WTC11 (cell line): ENCODE data around the gene TNIP3. TPM values are rescaled to one million over a fixed set of nuclear protein-coding genes. Genes with fewer than 3 reads are reported as not detected.

ENCODE experiments used
- ATAC-seq: fragments of 200-7000 bp; cut with Tn5 transposase; 2 replicates; pipeline ENCODE4 v1.10.0; 2021; ENCODE audit warnings: mild to moderate bottlenecking, moderate library complexity
- CTCF ChIA-PET: fragments of 300-600 bp; sonication (Branson Sonifier 250); formaldehyde crosslinking; loops from one replicate; lab custom pipeline; 2021; ENCODE audit warnings: antibody characterized with exemption; lab: Charles Lee
- POLR2A ChIA-PET: fragments of 350-600 bp; sonication (Branson Sonifier 250); formaldehyde crosslinking; loops from one replicate; lab custom pipeline; 2021; ENCODE audit warnings: antibody characterized with exemption; lab: Charles Lee
- DNase-seq: peaks from one replicate; pipeline ENCODE4 v3.0.0; 2021; ENCODE audit warnings: low spot score
- H3K27ac Mint-ChIP-seq: 2 replicates; pipeline ENCODE4 v1.8.0; 2021; ENCODE audit warnings: mixed read lengths
- H3K27me3 Mint-ChIP-seq: 2 replicates; pipeline ENCODE4 v1.8.0; 2021; ENCODE audit warnings: low read depth, mild to moderate bottlenecking, moderate library complexity, mixed read lengths
- H3K36me3 Mint-ChIP-seq: 2 replicates; pipeline ENCODE4 v1.8.0; 2021; ENCODE audit warnings: mixed read lengths
- H3K4me1 Mint-ChIP-seq: 2 replicates; pipeline ENCODE4 v1.8.0; 2022; ENCODE audit warnings: mixed read lengths
- H3K4me3 Mint-ChIP-seq: 2 replicates; pipeline ENCODE4 v1.8.0; 2021; ENCODE audit warnings: mild to moderate bottlenecking, moderate library complexity, mixed read lengths
- H3K9me3 Mint-ChIP-seq: 2 replicates; pipeline ENCODE4 v1.8.0; 2021; ENCODE audit warnings: mixed read lengths
- EMX1 ChIP-seq: fragments of 250-450 bp; sonication (Bioruptor Pico); IDR thresholded peaks from 2 replicates; pipeline ENCODE4 v1.8.0; 2021; ENCODE audit warnings: mild to moderate bottlenecking
- FOXJ3 ChIP-seq: sonication (generic); formaldehyde crosslinking; IDR thresholded peaks from 2 replicates; pipeline ENCODE4 v1.9.0; 2021; ENCODE audit warnings: missing genetic modification reagents, mild to moderate bottlenecking, borderline replicate concordance
- FOXK1 ChIP-seq: sonication (generic); formaldehyde crosslinking; IDR thresholded peaks from 2 replicates; pipeline ENCODE4 v1.8.0; 2022; ENCODE audit warnings: mild to moderate bottlenecking, moderate library complexity, missing genetic modification reagents
- FOXP1 ChIP-seq: sonication (generic); formaldehyde crosslinking; IDR thresholded peaks from 2 replicates; pipeline ENCODE4 v1.8.0; 2022; ENCODE audit warnings: missing genetic modification reagents, mild to moderate bottlenecking, moderate library complexity, borderline replicate concordance
- GABPB1 ChIP-seq: sonication (generic); formaldehyde crosslinking; IDR thresholded peaks from 2 replicates; pipeline ENCODE4 v1.8.1; 2023; ENCODE audit warnings: mild to moderate bottlenecking, missing genetic modification reagents
- GRHL2 ChIP-seq: fragments of 250-450 bp; sonication (Bioruptor Pico); IDR thresholded peaks from 2 replicates; pipeline ENCODE4 v1.8.0; 2022; ENCODE audit warnings: mild to moderate bottlenecking, moderate library complexity; ENCODE audit not compliant: insufficient replicate concordance, severe bottlenecking
- GTF2I ChIP-seq: fragments of 250-450 bp; sonication (Bioruptor Pico); conservative IDR thresholded peaks from 2 replicates; pipeline ENCODE4 v1.4.0; 2021; ENCODE audit warnings: mild to moderate bottlenecking
- JUN ChIP-seq: sonication (generic); formaldehyde crosslinking; IDR thresholded peaks from 2 replicates; pipeline ENCODE4 v1.8.0; 2023; ENCODE audit warnings: mild to moderate bottlenecking, missing genetic modification reagents
- NFATC4 ChIP-seq: fragments of 250-450 bp; sonication (Bioruptor Pico); IDR thresholded peaks from 2 replicates; pipeline ENCODE4 v1.9.0; 2021; ENCODE audit warnings: mild to moderate bottlenecking
- NFYB ChIP-seq: sonication (generic); formaldehyde crosslinking; conservative IDR thresholded peaks from 2 replicates; pipeline ENCODE4 v1.8.0; 2022; ENCODE audit warnings: low read depth, missing genetic modification reagents
- NR1H2 ChIP-seq: sonication (generic); formaldehyde crosslinking; IDR thresholded peaks from 2 replicates; pipeline ENCODE4 v1.9.0; 2021; ENCODE audit warnings: mild to moderate bottlenecking, moderate library complexity, missing genetic modification reagents
- OVOL2 ChIP-seq: fragments of 250-450 bp; sonication (Bioruptor Pico); IDR thresholded peaks from 2 replicates; pipeline ENCODE4 v1.9.0; 2021; ENCODE audit warnings: mild to moderate bottlenecking, borderline replicate concordance
- PRRX2 ChIP-seq: fragments of 250-450 bp; sonication (Bioruptor Pico); IDR thresholded peaks from 2 replicates; pipeline ENCODE4 v1.8.0; 2021; ENCODE audit warnings: mild to moderate bottlenecking
- ZNF219 ChIP-seq: sonication (generic); formaldehyde crosslinking; IDR thresholded peaks from 2 replicates; pipeline ENCODE4 v1.8.0; 2023; ENCODE audit warnings: missing genetic modification reagents, mild to moderate bottlenecking, borderline replicate concordance
- total RNA-seq: library from RNA; stranded (reverse); gene quantifications from 3 replicates; pipeline ENCODE4 v1.2.3, GENCODE V29; 2021
- TF ChIP-seq, protein P1 (sequence below): fragments of 250-450 bp; sonication (Bioruptor Pico); IDR thresholded peaks from 2 replicates; pipeline ENCODE4 v1.9.0; 2021; ENCODE audit warnings: moderate library complexity, mild to moderate bottlenecking, inconsistent platforms, borderline replicate concordance
- TF ChIP-seq, protein P2 (sequence below): fragments of 250-450 bp; sonication (Bioruptor Pico); IDR thresholded peaks from 2 replicates; pipeline ENCODE4 v2.1.2; 2022; ENCODE audit warnings: mild to moderate bottlenecking, moderate library complexity
- TF ChIP-seq, protein P3 (sequence below): sonication (generic); formaldehyde crosslinking; conservative IDR thresholded peaks from 2 replicates; pipeline ENCODE4 v1.8.1; 2023; ENCODE audit warnings: mild to moderate bottlenecking, low read depth, missing genetic modification reagents, moderate library complexity
- TF ChIP-seq, protein P4 (sequence below): sonication (generic); formaldehyde crosslinking; IDR thresholded peaks from 2 replicates; pipeline ENCODE4 v1.8.0; 2023; ENCODE audit warnings: missing genetic modification reagents, mild to moderate bottlenecking, borderline replicate concordance
- TF ChIP-seq, protein P5 (sequence below): sonication (generic); formaldehyde crosslinking; IDR thresholded peaks from 2 replicates; pipeline ENCODE4 v1.8.1; 2023; ENCODE audit warnings: mild to moderate bottlenecking, missing genetic modification reagents, moderate library complexity
- TF ChIP-seq, protein P6 (sequence below): sonication (generic); formaldehyde crosslinking; IDR thresholded peaks from 2 replicates; pipeline ENCODE4 v1.8.1; 2023; ENCODE audit warnings: mild to moderate bottlenecking, missing genetic modification reagents, moderate library complexity

Gene TNIP3
- total RNA-seq, 1 experiment from 2014 or later, result not detected

DNA sequence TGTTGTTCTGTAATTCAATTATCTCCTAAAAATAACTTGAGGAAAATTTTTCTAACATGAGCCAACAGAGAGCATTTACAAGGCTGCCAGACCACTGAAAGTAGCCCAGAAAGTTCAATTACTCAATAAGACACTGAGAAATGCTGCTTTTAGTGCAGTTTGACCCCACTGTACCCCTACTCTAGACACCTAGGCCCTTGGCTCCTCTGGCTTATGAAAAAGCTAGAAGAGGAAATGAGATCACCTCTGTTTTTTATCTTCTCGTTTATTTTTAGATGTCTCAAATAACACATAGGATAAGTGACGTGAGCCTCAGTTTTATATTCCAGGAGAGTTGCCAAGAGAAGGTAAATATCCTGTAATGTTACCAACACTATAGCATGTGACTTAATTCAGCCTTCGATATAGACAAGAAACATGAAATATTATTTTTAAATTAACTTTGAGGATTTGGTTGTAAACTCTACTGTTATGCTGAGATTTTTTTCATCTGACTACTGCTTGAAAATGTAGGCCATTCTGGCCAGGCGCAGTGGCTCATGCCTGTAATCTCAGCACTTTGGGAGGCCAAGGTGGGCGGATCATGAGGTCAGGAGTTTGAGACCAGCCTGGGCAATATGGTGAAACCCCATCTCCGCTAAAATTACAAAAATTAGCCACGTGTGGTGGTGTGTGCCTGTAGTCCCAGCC lies 24.4 kb downstream of the TNIP3 start:
- no peak for TF ChIP-seq ZNF219 (CRISPR knock-in tag)
- no peak for TF ChIP-seq NR1H2 (CRISPR knock-in tag)
- TF ChIP-seq, protein P1, sequence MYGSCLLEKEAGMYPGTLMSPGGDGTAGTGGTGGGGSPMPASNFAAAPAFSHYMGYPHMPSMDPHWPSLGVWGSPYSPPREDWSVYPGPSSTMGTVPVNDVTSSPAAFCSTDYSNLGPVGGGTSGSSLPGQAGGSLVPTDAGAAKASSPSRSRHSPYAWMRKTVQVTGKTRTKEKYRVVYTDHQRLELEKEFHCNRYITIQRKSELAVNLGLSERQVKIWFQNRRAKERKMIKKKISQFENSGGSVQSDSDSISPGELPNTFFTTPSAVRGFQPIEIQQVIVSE (CRISPR knock-in tag), result no peak
- no peak for TF ChIP-seq FOXJ3 (CRISPR knock-in tag)
- TF ChIP-seq GTF2I (CRISPR knock-in tag), result no peak
- TF ChIP-seq, protein P2, sequence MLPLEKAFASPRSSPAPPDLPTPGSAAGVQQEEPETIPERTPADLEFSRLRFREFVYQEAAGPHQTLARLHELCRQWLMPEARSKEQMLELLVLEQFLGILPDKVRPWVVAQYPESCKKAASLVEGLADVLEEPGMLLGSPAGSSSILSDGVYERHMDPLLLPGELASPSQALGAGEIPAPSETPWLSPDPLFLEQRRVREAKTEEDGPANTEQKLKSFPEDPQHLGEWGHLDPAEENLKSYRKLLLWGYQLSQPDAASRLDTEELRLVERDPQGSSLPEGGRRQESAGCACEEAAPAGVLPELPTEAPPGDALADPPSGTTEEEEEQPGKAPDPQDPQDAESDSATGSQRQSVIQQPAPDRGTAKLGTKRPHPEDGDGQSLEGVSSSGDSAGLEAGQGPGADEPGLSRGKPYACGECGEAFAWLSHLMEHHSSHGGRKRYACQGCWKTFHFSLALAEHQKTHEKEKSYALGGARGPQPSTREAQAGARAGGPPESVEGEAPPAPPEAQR (CRISPR knock-in tag), result no peak
- no peak for TF ChIP-seq NFYB (CRISPR knock-in tag)
- TF ChIP-seq EMX1, result no peak
- TF ChIP-seq GABPB1 (CRISPR knock-in tag), result no peak
- TF ChIP-seq OVOL2, result no peak
- TF ChIP-seq, protein P3, sequence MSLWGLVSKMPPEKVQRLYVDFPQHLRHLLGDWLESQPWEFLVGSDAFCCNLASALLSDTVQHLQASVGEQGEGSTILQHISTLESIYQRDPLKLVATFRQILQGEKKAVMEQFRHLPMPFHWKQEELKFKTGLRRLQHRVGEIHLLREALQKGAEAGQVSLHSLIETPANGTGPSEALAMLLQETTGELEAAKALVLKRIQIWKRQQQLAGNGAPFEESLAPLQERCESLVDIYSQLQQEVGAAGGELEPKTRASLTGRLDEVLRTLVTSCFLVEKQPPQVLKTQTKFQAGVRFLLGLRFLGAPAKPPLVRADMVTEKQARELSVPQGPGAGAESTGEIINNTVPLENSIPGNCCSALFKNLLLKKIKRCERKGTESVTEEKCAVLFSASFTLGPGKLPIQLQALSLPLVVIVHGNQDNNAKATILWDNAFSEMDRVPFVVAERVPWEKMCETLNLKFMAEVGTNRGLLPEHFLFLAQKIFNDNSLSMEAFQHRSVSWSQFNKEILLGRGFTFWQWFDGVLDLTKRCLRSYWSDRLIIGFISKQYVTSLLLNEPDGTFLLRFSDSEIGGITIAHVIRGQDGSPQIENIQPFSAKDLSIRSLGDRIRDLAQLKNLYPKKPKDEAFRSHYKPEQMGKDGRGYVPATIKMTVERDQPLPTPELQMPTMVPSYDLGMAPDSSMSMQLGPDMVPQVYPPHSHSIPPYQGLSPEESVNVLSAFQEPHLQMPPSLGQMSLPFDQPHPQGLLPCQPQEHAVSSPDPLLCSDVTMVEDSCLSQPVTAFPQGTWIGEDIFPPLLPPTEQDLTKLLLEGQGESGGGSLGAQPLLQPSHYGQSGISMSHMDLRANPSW (CRISPR knock-in tag), result no peak
- TF ChIP-seq FOXP1, result no peak
- DNase-seq (no peak), ATAC-seq (no peak)
- H3K36me3 Mint-ChIP-seq, result no peaks in the 10 kb centered on the region
- H3K27me3 Mint-ChIP-seq, result no peaks in the 10 kb centered on the region
- H3K9me3 Mint-ChIP-seq, result no peaks in the 10 kb centered on the region
- ChIA-PET CTCF (no interaction called here), POLR2A (no interaction called here)
- no peak overlapping the region for H3K4me3 Mint-ChIP-seq
- no peaks in the 10 kb centered on the region for H3K4me1 Mint-ChIP-seq
- H3K27ac Mint-ChIP-seq, result no peak overlapping the region

DNA sequence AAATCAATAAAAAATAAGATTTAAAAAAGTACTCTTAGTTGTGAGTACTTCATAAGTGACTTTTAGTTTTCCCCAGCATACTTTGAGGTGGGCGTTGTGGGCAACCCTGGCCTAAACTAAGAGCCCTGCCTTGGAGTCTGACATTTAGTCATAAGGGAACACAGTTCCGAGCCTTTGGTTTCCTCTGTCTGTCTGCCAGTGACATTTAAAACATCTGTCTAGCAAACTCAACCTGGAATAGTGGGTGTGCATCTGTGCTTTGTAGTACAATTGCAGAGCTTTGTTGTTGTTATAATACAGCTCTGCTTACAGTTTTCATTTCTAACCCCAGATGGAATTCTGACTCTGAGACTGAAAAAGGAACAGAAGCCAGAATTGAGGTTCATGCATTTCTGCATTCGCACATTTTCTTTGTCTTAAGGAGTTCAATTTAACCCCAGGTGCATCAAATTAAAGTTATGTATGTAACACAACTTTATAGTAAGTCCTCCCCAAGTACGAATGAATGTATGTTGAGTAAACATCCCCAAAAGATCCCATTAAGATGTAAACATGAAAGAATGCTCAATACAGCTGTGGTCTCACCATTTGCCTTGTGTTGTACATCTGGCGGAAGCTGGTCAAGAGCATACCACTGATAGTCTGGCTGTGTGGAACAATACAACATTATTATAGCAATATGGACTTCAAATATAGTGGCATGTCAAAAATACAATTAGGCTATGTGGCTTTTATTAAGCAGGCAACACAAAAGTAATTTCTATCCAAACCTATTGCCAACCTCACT lies 25.9 kb downstream of the TNIP3 start:
- Mint-ChIP-seq H3K27ac (no peak overlapping the region), H3K4me1 (no peaks in the 10 kb centered on the region), H3K36me3 (no peaks in the 10 kb centered on the region), H3K4me3 (no peak overlapping the region), H3K9me3 (no peaks in the 10 kb centered on the region), H3K27me3 (no peaks in the 10 kb centered on the region)
- ChIA-PET CTCF (no interaction called here), POLR2A (no interaction called here)
- no peak for DNase-seq
- ATAC-seq, result no peak
- TF ChIP-seq, protein P4, sequence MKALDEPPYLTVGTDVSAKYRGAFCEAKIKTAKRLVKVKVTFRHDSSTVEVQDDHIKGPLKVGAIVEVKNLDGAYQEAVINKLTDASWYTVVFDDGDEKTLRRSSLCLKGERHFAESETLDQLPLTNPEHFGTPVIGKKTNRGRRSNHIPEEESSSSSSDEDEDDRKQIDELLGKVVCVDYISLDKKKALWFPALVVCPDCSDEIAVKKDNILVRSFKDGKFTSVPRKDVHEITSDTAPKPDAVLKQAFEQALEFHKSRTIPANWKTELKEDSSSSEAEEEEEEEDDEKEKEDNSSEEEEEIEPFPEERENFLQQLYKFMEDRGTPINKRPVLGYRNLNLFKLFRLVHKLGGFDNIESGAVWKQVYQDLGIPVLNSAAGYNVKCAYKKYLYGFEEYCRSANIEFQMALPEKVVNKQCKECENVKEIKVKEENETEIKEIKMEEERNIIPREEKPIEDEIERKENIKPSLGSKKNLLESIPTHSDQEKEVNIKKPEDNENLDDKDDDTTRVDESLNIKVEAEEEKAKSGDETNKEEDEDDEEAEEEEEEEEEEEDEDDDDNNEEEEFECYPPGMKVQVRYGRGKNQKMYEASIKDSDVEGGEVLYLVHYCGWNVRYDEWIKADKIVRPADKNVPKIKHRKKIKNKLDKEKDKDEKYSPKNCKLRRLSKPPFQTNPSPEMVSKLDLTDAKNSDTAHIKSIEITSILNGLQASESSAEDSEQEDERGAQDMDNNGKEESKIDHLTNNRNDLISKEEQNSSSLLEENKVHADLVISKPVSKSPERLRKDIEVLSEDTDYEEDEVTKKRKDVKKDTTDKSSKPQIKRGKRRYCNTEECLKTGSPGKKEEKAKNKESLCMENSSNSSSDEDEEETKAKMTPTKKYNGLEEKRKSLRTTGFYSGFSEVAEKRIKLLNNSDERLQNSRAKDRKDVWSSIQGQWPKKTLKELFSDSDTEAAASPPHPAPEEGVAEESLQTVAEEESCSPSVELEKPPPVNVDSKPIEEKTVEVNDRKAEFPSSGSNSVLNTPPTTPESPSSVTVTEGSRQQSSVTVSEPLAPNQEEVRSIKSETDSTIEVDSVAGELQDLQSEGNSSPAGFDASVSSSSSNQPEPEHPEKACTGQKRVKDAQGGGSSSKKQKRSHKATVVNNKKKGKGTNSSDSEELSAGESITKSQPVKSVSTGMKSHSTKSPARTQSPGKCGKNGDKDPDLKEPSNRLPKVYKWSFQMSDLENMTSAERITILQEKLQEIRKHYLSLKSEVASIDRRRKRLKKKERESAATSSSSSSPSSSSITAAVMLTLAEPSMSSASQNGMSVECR (CRISPR knock-in tag), result no peak
- TF ChIP-seq, protein P5, sequence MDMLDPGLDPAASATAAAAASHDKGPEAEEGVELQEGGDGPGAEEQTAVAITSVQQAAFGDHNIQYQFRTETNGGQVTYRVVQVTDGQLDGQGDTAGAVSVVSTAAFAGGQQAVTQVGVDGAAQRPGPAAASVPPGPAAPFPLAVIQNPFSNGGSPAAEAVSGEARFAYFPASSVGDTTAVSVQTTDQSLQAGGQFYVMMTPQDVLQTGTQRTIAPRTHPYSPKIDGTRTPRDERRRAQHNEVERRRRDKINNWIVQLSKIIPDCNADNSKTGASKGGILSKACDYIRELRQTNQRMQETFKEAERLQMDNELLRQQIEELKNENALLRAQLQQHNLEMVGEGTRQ (CRISPR knock-in tag), result no peak
- TF ChIP-seq GRHL2 (CRISPR knock-in tag), result no peak
- TF ChIP-seq PRRX2 (CRISPR knock-in tag), result no peak
- TF ChIP-seq, protein P6, sequence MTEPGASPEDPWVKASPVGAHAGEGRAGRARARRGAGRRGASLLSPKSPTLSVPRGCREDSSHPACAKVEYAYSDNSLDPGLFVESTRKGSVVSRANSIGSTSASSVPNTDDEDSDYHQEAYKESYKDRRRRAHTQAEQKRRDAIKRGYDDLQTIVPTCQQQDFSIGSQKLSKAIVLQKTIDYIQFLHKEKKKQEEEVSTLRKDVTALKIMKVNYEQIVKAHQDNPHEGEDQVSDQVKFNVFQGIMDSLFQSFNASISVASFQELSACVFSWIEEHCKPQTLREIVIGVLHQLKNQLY (CRISPR knock-in tag), result no peak
- TF ChIP-seq FOXJ3 (CRISPR knock-in tag), result no peak
- no peak for TF ChIP-seq FOXK1
- TF ChIP-seq JUN (CRISPR knock-in tag), result no peak
- no peak for TF ChIP-seq NFATC4
- TF ChIP-seq, protein P3 (CRISPR knock-in tag), result no peak
